GM18909 (cell line): Measurements from ENCODE around the gene SLC6A6.
"Not testable (repeated sequence)": the region's sequence is repeated elsewhere in the genome, so short reads cannot be mapped to it uniquely, and the experiment has no call there.

Experiments used
- ATAC-seq: cut with Tn5 transposase; IDR thresholded peaks from one replicate; pipeline ENCODE4 v1.9.1; 2021; ENCODE audit warnings: mild to moderate bottlenecking; ENCODE audit not compliant: unreplicated experiment, poor library complexity

SLC6A6 gene

GRCh38 chr3:14397046-14397445 is 5.4 kb upstream of the SLC6A6 start:
- ATAC-seq = no peak

- no peak for ATAC-seq
Observed at GRCh38 chr3:14397531-14397930, 4.9 kb upstream of the SLC6A6 start.

GRCh38 chr3:14397940-14398796 is 4.2 kb upstream of the SLC6A6 start:
- no peak for ATAC-seq

GRCh38 chr3:14398797-14399106 is 3.7 kb upstream of the SLC6A6 start:
- no peak for ATAC-seq

GRCh38 chr3:14401692-14402303 is 608 bp upstream of the SLC6A6 start:
- no peak for ATAC-seq

- no peak for ATAC-seq
Observed at GRCh38 chr3:14403619-14404155, 1.3 kb downstream of the SLC6A6 start.

- no peak for ATAC-seq
Observed at GRCh38 chr3:14404186-14404585, 1.8 kb downstream of the SLC6A6 start.

GRCh38 chr3:14404631-14405359 is 2.4 kb downstream of the SLC6A6 start:
- no peak for ATAC-seq

- no peak for ATAC-seq
Observed at GRCh38 chr3:14405360-14406238, 3.2 kb downstream of the SLC6A6 start.

GRCh38 chr3:14406336-14406735 is 3.9 kb downstream of the SLC6A6 start:
- no peak for ATAC-seq

- no peak for ATAC-seq
Observed at GRCh38 chr3:14406766-14407165, 4.4 kb downstream of the SLC6A6 start.

GRCh38 chr3:14407203-14407602 is 4.8 kb downstream of the SLC6A6 start:
- no peak for ATAC-seq

- ATAC-seq = not testable (repeated sequence)
Observed at GRCh38 chr3:14409779-14410063, 7.3 kb downstream of the SLC6A6 start.

- ATAC-seq = no peak
Observed at GRCh38 chr3:14410106-14410502, 7.7 kb downstream of the SLC6A6 start.

GRCh38 chr3:14410503-14411165 is 8.2 kb downstream of the SLC6A6 start:
- ATAC-seq = no peak

GRCh38 chr3:14411166-14411526 is 8.7 kb downstream of the SLC6A6 start:
- no peak for ATAC-seq

GRCh38 chr3:14411988-14412387 is 9.6 kb downstream of the SLC6A6 start:
- ATAC-seq = no peak

GRCh38 chr3:14412831-14413380 is 10.5 kb downstream of the SLC6A6 start:
- no peak for ATAC-seq

- ATAC-seq = no peak
Observed at GRCh38 chr3:14413381-14414071, 11.1 kb downstream of the SLC6A6 start.
